BLaER1 (cell line): ENCODE data around the gene PSEN1.
A peak's percentile ranks its signal among the peaks of the same experiment; 100 is the strongest.

Experiments
- H3K27ac ChIP-seq: shearing (Covaris generic); formaldehyde crosslinking; 2 replicates; pipeline ENCODE4 v1.8.1; 2022
- H3K27me3 ChIP-seq: shearing (Covaris generic); formaldehyde crosslinking; 2 replicates; pipeline ENCODE4 v1.8.1; 2022
- H3K36me3 ChIP-seq: shearing (Covaris generic); formaldehyde crosslinking; 2 replicates; pipeline ENCODE4 v1.8.1; 2022
- H3K4me1 ChIP-seq: shearing (Covaris generic); formaldehyde crosslinking; 2 replicates; pipeline ENCODE4 v1.8.1; 2022
- H3K4me2 ChIP-seq: shearing (Covaris generic); formaldehyde crosslinking; 2 replicates; pipeline ENCODE4 v1.8.1; 2022
- H3K4me3 ChIP-seq: shearing (Covaris generic); formaldehyde crosslinking; 2 replicates; pipeline ENCODE4 v1.8.1; 2022
- H3K9ac ChIP-seq: shearing (Covaris generic); formaldehyde crosslinking; 2 replicates; pipeline ENCODE4 v1.8.1; 2022
- H3K9me3 ChIP-seq: shearing (Covaris generic); formaldehyde crosslinking; 2 replicates; pipeline ENCODE4 v1.8.1; 2022
- H4K20me1 ChIP-seq: shearing (Covaris generic); formaldehyde crosslinking; 2 replicates; pipeline ENCODE4 v1.8.1; 2022
- Cebpa-rat ChIP-seq: shearing (Covaris generic); IDR thresholded peaks from 2 replicates; pipeline ENCODE4 v1.8.1; 2022

Gene PSEN1

DNA sequence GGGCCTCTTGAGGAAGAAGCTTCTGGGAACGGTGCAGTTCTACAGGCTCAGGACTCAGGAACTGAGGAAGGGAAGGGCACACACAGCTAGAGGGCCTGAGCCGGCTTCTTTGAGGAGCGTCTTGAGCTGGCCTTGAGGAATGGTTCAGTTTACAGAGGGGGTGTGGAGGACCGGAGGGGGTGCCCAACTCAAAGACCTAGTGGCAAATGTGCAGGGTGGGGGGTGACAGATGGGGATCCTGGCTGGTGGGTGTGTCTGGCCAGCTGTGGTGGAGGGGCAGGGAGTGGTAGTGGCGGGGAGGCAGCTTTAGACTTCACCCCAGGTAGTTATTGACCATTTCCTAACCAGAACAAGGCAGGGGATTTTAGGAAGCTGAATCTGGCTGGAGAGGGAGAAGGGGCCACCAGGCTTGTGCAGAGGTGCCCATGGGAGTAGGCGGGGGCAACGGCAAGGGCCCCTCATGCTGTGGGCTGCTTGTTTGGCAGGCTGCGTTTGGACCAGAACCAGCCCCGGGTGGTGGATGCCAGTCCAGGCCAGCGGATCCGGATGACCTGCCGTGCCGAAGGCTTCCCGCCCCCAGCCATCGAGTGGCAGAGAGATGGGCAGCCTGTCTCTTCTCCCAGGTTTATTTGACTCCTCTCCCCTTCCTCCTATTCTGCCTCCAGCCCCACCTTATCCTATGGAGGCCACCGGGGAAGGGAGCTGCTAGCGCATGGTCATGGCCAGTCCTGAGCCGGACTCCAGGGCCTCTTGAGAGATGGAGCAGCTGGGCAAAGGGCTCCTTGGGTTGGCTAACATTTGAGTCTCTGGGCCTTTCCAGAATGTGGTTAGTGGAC is 128.8 kb downstream of the PSEN1 start:
- no peak for TF ChIP-seq Cebpa-rat
- Histone ChIP-seq H3K9me3 (no peaks in the 10 kb centered on the region), H3K4me2 (no peak overlapping the region), H3K27ac (no peak overlapping the region), H3K36me3 (no peaks in the 10 kb centered on the region), H4K20me1 (no peaks in the 10 kb centered on the region), H3K27me3 (no peaks in the 10 kb centered on the region), H3K4me1 (peaks cover 8% of the 10 kb centered on the region), H3K4me3 (no peak overlapping the region), H3K9ac (no peak overlapping the region)

DNA sequence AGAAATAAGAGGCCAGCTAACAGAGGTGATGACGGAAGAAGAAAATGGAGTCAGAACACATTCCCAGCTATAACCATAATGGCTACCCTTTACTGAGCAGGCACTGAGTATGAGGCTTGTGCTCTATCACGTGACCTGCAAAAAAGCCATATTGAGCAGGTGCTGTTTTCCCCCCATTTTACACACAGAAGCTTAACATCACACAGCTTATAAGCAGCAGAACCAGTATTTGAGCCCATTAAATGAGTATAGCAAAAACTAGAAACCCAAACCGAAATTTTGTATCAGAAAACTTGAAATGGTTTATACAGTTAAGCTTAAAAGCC is 129.4 kb downstream of the PSEN1 start:
- no peak overlapping the region for H3K4me3 ChIP-seq
- no peak overlapping the region for H3K9ac ChIP-seq
- H3K4me1 ChIP-seq: peaks cover 14% of the 10 kb centered on the region
- TF ChIP-seq Cebpa-rat: no peak
- H3K27me3 ChIP-seq: no peaks in the 10 kb centered on the region
- no peak overlapping the region for H3K27ac ChIP-seq
- no peak overlapping the region for H3K4me2 ChIP-seq
- no peaks in the 10 kb centered on the region for H3K36me3 ChIP-seq
- no peaks in the 10 kb centered on the region for H4K20me1 ChIP-seq
- no peaks in the 10 kb centered on the region for H3K9me3 ChIP-seq

DNA sequence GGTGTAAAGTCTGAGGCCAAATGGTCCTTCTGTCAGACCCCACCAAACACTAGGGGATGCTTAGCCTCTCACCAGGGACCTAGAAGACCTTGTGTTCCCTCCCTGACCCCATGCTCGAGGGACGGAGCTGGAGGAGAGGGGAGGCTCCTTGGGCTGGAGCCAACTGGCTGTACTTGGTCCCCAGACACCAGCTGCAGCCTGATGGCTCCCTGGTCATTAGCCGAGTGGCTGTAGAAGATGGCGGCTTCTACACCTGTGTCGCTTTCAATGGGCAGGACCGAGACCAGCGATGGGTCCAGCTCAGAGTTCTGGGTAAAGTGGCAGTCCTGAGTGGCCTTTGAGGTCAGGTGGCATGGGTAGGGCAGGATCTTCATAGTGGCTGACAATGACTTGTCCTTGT is 130.0 kb downstream of the PSEN1 start:
- no peak overlapping the region for H3K9ac ChIP-seq
- H4K20me1 ChIP-seq: no peaks in the 10 kb centered on the region
- no peaks in the 10 kb centered on the region for H3K9me3 ChIP-seq
- no peak overlapping the region for H3K4me3 ChIP-seq
- peaks cover 20% of the 10 kb centered on the region for H3K4me1 ChIP-seq
- TF ChIP-seq Cebpa-rat: no peak
- H3K36me3 ChIP-seq: no peaks in the 10 kb centered on the region
- H3K27ac ChIP-seq: no peak overlapping the region
- no peak overlapping the region for H3K4me2 ChIP-seq
- no peaks in the 10 kb centered on the region for H3K27me3 ChIP-seq

DNA sequence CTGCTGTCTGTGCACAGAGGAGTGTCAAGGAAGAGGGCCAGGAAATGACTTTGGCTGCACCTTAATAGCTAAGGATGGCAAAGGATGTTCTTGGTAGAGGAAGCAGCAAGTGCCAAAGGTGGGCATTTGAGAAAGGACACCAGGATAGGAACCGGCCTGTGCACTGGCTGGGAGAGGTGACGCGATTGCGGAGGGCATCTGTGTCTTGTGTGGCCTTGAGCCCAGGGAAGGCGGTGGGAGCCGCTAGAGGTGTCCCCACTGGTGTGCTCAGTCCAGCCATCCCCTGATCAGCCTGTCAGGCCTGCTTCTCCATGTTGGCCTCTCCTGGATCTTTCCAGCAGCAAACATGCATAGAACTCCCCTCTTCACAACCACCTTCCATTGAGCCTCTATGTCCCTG is 131.2 kb downstream of the PSEN1 start:
- TF ChIP-seq Cebpa-rat: no peak
- H3K9ac ChIP-seq: no peak overlapping the region
- no peaks in the 10 kb centered on the region for H4K20me1 ChIP-seq
- no peaks in the 10 kb centered on the region for H3K9me3 ChIP-seq
- no peaks in the 10 kb centered on the region for H3K27me3 ChIP-seq
- H3K27ac ChIP-seq: no peak overlapping the region
- H3K4me3 ChIP-seq: no peak overlapping the region
- peaks cover 7% of the 10 kb centered on the region; the same call in 1 of the 2 replicates for H3K36me3 ChIP-seq
- H3K4me1 ChIP-seq: peaks cover 22% of the 10 kb centered on the region
- H3K4me2 ChIP-seq: no peak overlapping the region

DNA sequence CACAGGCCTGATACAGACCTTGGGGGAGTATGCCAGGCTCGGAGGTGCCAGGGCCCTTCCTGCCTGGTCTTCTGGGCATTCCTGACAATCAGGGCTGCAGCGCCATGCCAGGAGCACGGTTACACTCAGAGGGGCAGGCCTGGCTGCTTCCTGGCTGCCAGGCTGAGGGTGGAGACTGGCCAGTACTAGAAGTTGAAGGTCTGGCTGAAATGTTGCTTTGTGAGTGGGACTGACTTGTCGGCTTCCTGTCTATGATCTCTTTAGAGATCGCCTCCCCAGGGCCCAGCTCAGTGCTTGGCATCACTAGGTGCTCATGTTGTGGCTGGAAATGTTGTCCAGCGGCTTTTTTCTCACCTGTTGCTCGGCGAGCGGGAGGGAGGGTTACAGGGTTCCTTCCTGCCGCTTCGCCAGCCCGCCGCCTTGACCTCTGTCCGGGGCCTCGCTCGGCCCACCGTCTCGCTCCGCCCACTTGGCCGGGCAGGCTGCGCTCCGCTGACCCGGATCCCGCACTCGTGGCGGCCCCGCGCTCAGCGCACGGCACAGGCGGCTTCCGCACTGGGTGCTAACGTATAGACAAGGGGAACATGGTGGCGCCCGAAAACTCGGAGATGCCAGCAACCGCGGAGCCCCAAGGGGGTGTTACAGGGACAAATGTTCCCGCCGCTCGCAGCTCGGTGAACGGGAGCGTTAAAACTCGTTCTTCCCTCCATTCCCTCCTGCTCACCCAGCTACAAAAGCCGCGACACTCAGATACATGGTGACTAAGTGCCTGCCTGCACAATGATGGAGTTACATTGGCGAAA is 133.6 kb downstream of the PSEN1 start:
- Histone ChIP-seq H3K27ac (peak overlapping the region; percentile 22), H3K9me3 (no peaks in the 10 kb centered on the region), H3K9ac (peak overlapping the region; percentile 53; the same call in 1 of the 2 replicates), H3K4me1 (peaks cover 22% of the 10 kb centered on the region), H3K27me3 (no peaks in the 10 kb centered on the region), H3K36me3 (peaks cover 24% of the 10 kb centered on the region), H3K4me2 (peak overlapping the region; percentile 94), H3K4me3 (peak overlapping the region; percentile 61), H4K20me1 (no peaks in the 10 kb centered on the region)
- no peak for TF ChIP-seq Cebpa-rat

DNA sequence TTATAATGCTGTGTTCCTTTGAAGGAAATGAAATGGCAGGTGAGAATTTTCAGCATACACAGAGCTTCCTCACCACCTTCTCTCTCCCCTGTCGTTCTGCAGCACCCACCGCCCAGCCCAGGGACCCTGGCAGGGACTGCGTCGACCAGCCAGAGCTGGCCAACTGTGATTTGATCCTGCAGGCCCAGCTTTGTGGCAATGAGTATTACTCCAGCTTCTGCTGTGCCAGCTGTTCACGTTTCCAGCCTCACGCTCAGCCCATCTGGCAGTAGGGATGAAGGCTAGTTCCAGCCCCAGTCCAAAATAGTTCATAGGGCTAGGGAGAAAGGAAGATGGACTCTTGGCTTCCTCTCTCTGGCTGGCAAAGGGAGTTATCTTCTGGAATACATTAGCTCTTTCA is 136.1 kb downstream of the PSEN1 start:
- Histone ChIP-seq H3K9ac (no peak overlapping the region), H4K20me1 (no peaks in the 10 kb centered on the region), H3K4me2 (no peak overlapping the region), H3K9me3 (no peaks in the 10 kb centered on the region), H3K27ac (no peak overlapping the region), H3K36me3 (peaks cover 39% of the 10 kb centered on the region), H3K4me1 (peaks cover 32% of the 10 kb centered on the region), H3K27me3 (no peaks in the 10 kb centered on the region), H3K4me3 (no peak overlapping the region)
- no peak for TF ChIP-seq Cebpa-rat
